GM23338 (cell line): ENCODE measurements around the gene PTMA. TPM values are rescaled to one million over a fixed set of nuclear protein-coding genes. Genes with fewer than 3 reads are reported as not detected.

Source experiments
- ATAC-seq: fragments of 200-7000 bp; cut with Tn5 transposase; 3 replicates; pipeline ENCODE4 v1.9.1; 2020
- DNase-seq: peaks from one replicate; pipeline ENCODE4 v3.0.0-alpha.2; 2015; ENCODE audit warnings: low spot score
- H2AFZ ChIP-seq: fragments of 200-600 bp; sonication (generic); 2 replicates; pipeline ENCODE4 v1.8.0; 2016; ENCODE audit warnings: antibody characterized with exemption, mild to moderate bottlenecking, moderate library complexity
- H3F3A ChIP-seq: fragments of 200-600 bp; sonication (generic); replicated peaks from 2 replicates; pipeline ENCODE4 v1.8.0; 2017; ENCODE audit warnings: antibody characterized with exemption, mixed run types, low read depth
- H3K27ac ChIP-seq: fragments of 200-600 bp; sonication (generic); 2 replicates; pipeline ENCODE4 v1.6.1; 2016; ENCODE audit warnings: low read depth
- H3K27me3 ChIP-seq: fragments of 200-600 bp; sonication (generic); 2 replicates; pipeline ENCODE4 v1.8.0; 2016; ENCODE audit warnings: mild to moderate bottlenecking, mixed run types, moderate library complexity; ENCODE audit not compliant: insufficient read depth
- H3K36me3 ChIP-seq: fragments of 200-600 bp; sonication (generic); 2 replicates; pipeline ENCODE4 v1.8.0; 2016; ENCODE audit warnings: mild to moderate bottlenecking; ENCODE audit not compliant: insufficient read depth
- H3K4me1 ChIP-seq: fragments of 200-600 bp; sonication (generic); 2 replicates; pipeline ENCODE4 v1.8.0; 2016; ENCODE audit warnings: mild to moderate bottlenecking, moderate library complexity; ENCODE audit not compliant: insufficient read depth
- H3K4me2 ChIP-seq: fragments of 200-600 bp; sonication (generic); 2 replicates; pipeline ENCODE4 v1.7.1; 2017; ENCODE audit warnings: mixed run types
- H3K4me3 ChIP-seq: fragments of 200-600 bp; sonication (generic); 2 replicates; pipeline ENCODE4 v1.6.1; 2016; ENCODE audit warnings: mixed run types
- H3K79me2 ChIP-seq: fragments of 200-600 bp; sonication (generic); replicated peaks from 2 replicates; pipeline ENCODE4 v1.8.0; 2017; ENCODE audit warnings: mild to moderate bottlenecking; ENCODE audit not compliant: insufficient read depth
- H3K9me2 ChIP-seq: fragments of 200-600 bp; sonication (generic); 2 replicates; pipeline ENCODE4 v1.8.0; 2017; ENCODE audit not compliant: insufficient read depth
- H4K20me1 ChIP-seq: fragments of 200-600 bp; sonication (generic); replicated peaks from 2 replicates; pipeline ENCODE4 v1.8.0; 2017; ENCODE audit warnings: mild to moderate bottlenecking; ENCODE audit not compliant: insufficient read depth
- H3K27ac Mint-ChIP-seq: 2 replicates; pipeline ENCODE4 v1.8.0; 2020; ENCODE audit warnings: inconsistent platforms, mild to moderate bottlenecking, moderate library complexity, mixed read lengths
- H3K27me3 Mint-ChIP-seq: 3 replicates; pipeline ENCODE4 v1.8.0; 2022; ENCODE audit warnings: low read depth, mild to moderate bottlenecking, moderate library complexity, mixed read lengths, inconsistent platforms; ENCODE audit not compliant: insufficient read depth, poor library complexity
- H3K36me3 Mint-ChIP-seq: 3 replicates; pipeline ENCODE4 v1.8.0; 2021; ENCODE audit warnings: low read depth, mild to moderate bottlenecking, inconsistent platforms, moderate library complexity, mixed read lengths
- H3K4me1 Mint-ChIP-seq: 3 replicates; pipeline ENCODE4 v1.8.0; 2020; ENCODE audit warnings: mild to moderate bottlenecking, inconsistent platforms, mixed read lengths
- H3K4me3 Mint-ChIP-seq: 3 replicates; pipeline ENCODE4 v1.8.0; 2021; ENCODE audit warnings: moderate library complexity, mild to moderate bottlenecking, inconsistent platforms, mixed read lengths
- H3K9me3 Mint-ChIP-seq: 3 replicates; pipeline ENCODE4 v1.8.0; 2020; ENCODE audit warnings: moderate library complexity, mild to moderate bottlenecking, inconsistent platforms, mixed read lengths
- CREB1 ChIP-seq: fragments of 250-450 bp; sonication (Bioruptor Pico); IDR thresholded peaks from 2 replicates; pipeline ENCODE4 v1.5.0; 2020; ENCODE audit warnings: low read depth, mild to moderate bottlenecking, moderate library complexity
- CTCF ChIP-seq, 2 experiments: fragments of 200-600 bp in 1 of 2; sonication (generic) in 1 of 2; conservative IDR thresholded peaks; 2 replicates each; pipeline versions ENCODE4 v1.5.1 to v1.6.1; 2016 to 2017; ENCODE audit warnings: antibody characterized with exemption in 2 of 2, low read depth in 2 of 2, mild to moderate bottlenecking in 2 of 2, moderate library complexity in 1 of 2
- EZH2 ChIP-seq: fragments of 200-600 bp; sonication (generic); IDR thresholded peaks from one replicate; pipeline ENCODE4 v1.8.0; 2017; ENCODE audit warnings: antibody characterized with exemption, mild to moderate bottlenecking, low read depth; ENCODE audit not compliant: unreplicated experiment
- EZH2phosphoT487 ChIP-seq: fragments of 200-600 bp; sonication (generic); IDR thresholded peaks from one replicate; pipeline ENCODE4 v1.8.1; 2018; ENCODE audit warnings: antibody characterized with exemption; ENCODE audit not compliant: unreplicated experiment
- JUNB ChIP-seq: IDR thresholded peaks from one replicate; pipeline ENCODE4 v1.6.1; 2016; ENCODE audit warnings: antibody characterized with exemption; ENCODE audit not compliant: unreplicated experiment
- NANOG ChIP-seq: IDR thresholded peaks from 2 replicates; pipeline ENCODE4 v1.6.1; 2016; ENCODE audit warnings: antibody characterized with exemption, borderline replicate concordance
- POLR2AphosphoS5 ChIP-seq: IDR thresholded peaks from 2 replicates; pipeline ENCODE4 v1.6.1; 2016; ENCODE audit warnings: antibody characterized with exemption, low read depth
- STAT1 ChIP-seq: IDR thresholded peaks from one replicate; pipeline ENCODE4 v1.6.1; 2016; ENCODE audit warnings: antibody characterized with exemption; ENCODE audit not compliant: unreplicated experiment
- ZNF114 ChIP-seq: fragments of 250-450 bp; sonication (Bioruptor Pico); IDR thresholded peaks from 2 replicates; pipeline ENCODE4 v1.5.0; 2020; ENCODE audit warnings: mild to moderate bottlenecking, moderate library complexity
- ZNF331 ChIP-seq: fragments of 250-450 bp; sonication (Bioruptor Pico); IDR thresholded peaks from 2 replicates; pipeline ENCODE4 v1.5.0; 2020; ENCODE audit warnings: low read depth, mild to moderate bottlenecking, moderate library complexity
- polyA plus RNA-seq: library from polyadenylated mRNA; unstranded; fragments of >200 nt; fragmentation: Nextera tagmentation; extraction: Ambion mirVana; gene quantifications from 2 replicates; pipeline ENCODE4 v1.2.1, GENCODE V29; 2016
- total RNA-seq: library from RNA; depleted of rRNA; stranded (reverse); fragments of >200 nt; shearing (Covaris generic); gene quantifications from 2 replicates; pipeline ENCODE4 v1.2.3, GENCODE V29; 2014
- TF ChIP-seq, protein P1 (sequence below): fragments of 250-450 bp; sonication (Bioruptor Pico); IDR thresholded peaks from 2 replicates; pipeline ENCODE4 v1.5.0; 2020; ENCODE audit warnings: mild to moderate bottlenecking, moderate library complexity
- TF ChIP-seq, protein P2 (sequence below): IDR thresholded peaks from one replicate; pipeline ENCODE4 v1.6.1; 2018; ENCODE audit warnings: antibody characterized with exemption; ENCODE audit not compliant: unreplicated experiment
- TF ChIP-seq, protein P3 (sequence below): IDR thresholded peaks from 2 replicates; pipeline ENCODE4 v1.6.1; 2016; ENCODE audit warnings: antibody characterized with exemption

PTMA gene
- total and polyA plus RNA-seq, 2 experiments from 2014 or later: 1,861 to 8,990 TPM

DNA sequence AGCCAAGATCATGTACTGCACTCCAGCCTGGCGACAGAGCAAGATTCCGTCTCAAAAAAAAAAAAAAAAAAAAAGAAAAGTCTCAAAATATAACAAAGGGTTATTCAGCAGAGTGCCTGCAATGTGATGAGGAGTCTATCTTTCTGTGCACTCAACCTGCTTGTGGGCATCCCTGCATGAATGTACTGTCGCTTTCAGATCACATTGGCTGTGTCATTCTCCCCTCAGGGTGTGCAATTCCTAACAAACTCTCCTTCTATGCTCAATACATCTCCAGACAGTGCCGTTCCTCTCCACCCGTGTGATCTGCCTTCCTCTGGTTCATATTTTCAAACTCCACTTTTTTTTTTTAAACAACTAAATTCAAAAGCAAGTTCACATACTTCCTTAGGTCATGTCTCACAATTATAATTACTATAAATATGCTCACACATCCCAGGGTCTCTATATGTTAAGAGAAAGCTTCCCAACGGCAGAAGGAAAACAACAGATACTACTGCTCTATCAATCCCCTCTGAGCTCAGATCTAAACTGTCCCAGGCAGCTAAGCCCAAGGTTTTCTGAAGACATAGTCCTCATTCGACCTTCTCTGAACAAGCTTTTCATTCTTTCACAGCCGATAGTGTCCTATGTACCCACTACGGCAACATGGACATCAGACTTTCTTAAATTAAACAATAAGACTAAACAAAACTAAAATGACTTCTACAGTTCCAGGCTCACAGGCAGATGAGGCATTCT is 35.2 kb downstream of the PTMA start:
- H3K4me1 Mint-ChIP-seq: peaks cover 14% of the 10 kb centered on the region
- no peaks in the 10 kb centered on the region for H3K9me3 Mint-ChIP-seq
- no peaks in the 10 kb centered on the region for H3K79me2 ChIP-seq
- H3F3A ChIP-seq: 0 out of 2 replicates have a peak, but pooled peaks cover 4% of the 10 kb centered on the region
- no peaks in the 10 kb centered on the region for H3K9me2 ChIP-seq
- DNase-seq (no peak), ATAC-seq (no peak)
- no peaks in the 10 kb centered on the region for H4K20me1 ChIP-seq
- H3K27ac ChIP-seq: 0 out of 2 replicates have a peak overlapping the region, but pooled peaks have one; percentile 10
- no peaks in the 10 kb centered on the region; the same call in 2 of the 3 replicates for H3K36me3 Mint-ChIP-seq
- H2AFZ ChIP-seq: no peak overlapping the region
- no peak overlapping the region for H3K4me3 Mint-ChIP-seq
- H3K27ac Mint-ChIP-seq: no peak overlapping the region
- H3K4me2 ChIP-seq: no peak overlapping the region
- H3K4me1 ChIP-seq: peaks cover 6% of the 10 kb centered on the region
- TF ChIP-seq, protein P1, sequence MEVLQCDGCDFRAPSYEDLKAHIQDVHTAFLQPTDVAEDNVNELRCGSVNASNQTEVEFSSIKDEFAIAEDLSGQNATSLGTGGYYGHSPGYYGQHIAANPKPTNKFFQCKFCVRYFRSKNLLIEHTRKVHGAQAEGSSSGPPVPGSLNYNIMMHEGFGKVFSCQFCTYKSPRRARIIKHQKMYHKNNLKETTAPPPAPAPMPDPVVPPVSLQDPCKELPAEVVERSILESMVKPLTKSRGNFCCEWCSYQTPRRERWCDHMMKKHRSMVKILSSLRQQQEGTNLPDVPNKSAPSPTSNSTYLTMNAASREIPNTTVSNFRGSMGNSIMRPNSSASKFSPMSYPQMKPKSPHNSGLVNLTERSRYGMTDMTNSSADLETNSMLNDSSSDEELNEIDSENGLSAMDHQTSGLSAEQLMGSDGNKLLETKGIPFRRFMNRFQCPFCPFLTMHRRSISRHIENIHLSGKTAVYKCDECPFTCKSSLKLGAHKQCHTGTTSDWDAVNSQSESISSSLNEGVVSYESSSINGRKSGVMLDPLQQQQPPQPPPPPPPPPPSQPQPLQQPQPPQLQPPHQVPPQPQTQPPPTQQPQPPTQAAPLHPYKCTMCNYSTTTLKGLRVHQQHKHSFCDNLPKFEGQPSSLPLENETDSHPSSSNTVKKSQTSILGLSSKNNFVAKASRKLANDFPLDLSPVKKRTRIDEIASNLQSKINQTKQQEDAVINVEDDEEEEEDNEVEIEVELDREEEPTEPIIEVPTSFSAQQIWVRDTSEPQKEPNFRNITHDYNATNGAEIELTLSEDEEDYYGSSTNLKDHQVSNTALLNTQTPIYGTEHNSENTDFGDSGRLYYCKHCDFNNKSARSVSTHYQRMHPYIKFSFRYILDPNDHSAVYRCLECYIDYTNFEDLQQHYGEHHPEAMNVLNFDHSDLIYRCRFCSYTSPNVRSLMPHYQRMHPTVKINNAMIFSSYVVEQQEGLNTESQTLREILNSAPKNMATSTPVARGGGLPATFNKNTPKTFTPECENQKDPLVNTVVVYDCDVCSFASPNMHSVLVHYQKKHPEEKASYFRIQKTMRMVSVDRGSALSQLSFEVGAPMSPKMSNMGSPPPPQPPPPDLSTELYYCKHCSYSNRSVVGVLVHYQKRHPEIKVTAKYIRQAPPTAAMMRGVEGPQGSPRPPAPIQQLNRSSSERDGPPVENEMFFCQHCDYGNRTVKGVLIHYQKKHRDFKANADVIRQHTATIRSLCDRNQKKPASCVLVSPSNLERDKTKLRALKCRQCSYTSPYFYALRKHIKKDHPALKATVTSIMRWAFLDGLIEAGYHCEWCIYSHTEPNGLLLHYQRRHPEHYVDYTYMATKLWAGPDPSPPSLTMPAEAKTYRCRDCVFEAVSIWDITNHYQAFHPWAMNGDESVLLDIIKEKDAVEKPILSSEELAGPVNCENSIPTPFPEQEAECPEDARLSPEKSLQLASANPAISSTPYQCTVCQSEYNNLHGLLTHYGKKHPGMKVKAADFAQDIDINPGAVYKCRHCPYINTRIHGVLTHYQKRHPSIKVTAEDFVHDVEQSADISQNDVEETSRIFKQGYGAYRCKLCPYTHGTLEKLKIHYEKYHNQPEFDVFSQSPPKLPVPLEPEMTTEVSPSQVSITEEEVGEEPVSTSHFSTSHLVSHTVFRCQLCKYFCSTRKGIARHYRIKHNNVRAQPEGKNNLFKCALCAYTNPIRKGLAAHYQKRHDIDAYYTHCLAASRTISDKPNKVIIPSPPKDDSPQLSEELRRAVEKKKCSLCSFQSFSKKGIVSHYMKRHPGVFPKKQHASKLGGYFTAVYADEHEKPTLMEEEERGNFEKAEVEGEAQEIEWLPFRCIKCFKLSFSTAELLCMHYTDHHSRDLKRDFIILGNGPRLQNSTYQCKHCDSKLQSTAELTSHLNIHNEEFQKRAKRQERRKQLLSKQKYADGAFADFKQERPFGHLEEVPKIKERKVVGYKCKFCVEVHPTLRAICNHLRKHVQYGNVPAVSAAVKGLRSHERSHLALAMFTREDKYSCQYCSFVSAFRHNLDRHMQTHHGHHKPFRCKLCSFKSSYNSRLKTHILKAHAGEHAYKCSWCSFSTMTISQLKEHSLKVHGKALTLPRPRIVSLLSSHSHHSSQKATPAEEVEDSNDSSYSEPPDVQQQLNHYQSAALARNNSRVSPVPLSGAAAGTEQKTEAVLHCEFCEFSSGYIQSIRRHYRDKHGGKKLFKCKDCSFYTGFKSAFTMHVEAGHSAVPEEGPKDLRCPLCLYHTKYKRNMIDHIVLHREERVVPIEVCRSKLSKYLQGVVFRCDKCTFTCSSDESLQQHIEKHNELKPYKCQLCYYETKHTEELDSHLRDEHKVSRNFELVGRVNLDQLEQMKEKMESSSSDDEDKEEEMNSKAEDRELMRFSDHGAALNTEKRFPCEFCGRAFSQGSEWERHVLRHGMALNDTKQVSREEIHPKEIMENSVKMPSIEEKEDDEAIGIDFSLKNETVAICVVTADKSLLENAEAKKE (CRISPR knock-in tag): no peak
- no peak for TF ChIP-seq ZNF114
- no peak for TF ChIP-seq CREB1 (CRISPR knock-in tag)
- TF ChIP-seq, protein P2, sequence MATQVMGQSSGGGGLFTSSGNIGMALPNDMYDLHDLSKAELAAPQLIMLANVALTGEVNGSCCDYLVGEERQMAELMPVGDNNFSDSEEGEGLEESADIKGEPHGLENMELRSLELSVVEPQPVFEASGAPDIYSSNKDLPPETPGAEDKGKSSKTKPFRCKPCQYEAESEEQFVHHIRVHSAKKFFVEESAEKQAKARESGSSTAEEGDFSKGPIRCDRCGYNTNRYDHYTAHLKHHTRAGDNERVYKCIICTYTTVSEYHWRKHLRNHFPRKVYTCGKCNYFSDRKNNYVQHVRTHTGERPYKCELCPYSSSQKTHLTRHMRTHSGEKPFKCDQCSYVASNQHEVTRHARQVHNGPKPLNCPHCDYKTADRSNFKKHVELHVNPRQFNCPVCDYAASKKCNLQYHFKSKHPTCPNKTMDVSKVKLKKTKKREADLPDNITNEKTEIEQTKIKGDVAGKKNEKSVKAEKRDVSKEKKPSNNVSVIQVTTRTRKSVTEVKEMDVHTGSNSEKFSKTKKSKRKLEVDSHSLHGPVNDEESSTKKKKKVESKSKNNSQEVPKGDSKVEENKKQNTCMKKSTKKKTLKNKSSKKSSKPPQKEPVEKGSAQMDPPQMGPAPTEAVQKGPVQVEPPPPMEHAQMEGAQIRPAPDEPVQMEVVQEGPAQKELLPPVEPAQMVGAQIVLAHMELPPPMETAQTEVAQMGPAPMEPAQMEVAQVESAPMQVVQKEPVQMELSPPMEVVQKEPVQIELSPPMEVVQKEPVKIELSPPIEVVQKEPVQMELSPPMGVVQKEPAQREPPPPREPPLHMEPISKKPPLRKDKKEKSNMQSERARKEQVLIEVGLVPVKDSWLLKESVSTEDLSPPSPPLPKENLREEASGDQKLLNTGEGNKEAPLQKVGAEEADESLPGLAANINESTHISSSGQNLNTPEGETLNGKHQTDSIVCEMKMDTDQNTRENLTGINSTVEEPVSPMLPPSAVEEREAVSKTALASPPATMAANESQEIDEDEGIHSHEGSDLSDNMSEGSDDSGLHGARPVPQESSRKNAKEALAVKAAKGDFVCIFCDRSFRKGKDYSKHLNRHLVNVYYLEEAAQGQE: no peak
- no peak for TF ChIP-seq ZNF331
- TF ChIP-seq NANOG: no peak
- TF ChIP-seq EZH2phosphoT487: no peak
- no peak for TF ChIP-seq POLR2AphosphoS5
- TF ChIP-seq CTCF (conservative IDR thresholded peaks at IDR 0.05; ENCODE audit: low read depth in 2 of 2): no peak
- no peak for TF ChIP-seq JUNB
- TF ChIP-seq EZH2: no peak
- no peak for TF ChIP-seq STAT1
- TF ChIP-seq, protein P3, sequence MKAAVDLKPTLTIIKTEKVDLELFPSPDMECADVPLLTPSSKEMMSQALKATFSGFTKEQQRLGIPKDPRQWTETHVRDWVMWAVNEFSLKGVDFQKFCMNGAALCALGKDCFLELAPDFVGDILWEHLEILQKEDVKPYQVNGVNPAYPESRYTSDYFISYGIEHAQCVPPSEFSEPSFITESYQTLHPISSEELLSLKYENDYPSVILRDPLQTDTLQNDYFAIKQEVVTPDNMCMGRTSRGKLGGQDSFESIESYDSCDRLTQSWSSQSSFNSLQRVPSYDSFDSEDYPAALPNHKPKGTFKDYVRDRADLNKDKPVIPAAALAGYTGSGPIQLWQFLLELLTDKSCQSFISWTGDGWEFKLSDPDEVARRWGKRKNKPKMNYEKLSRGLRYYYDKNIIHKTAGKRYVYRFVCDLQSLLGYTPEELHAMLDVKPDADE: no peak
- H3K4me3 ChIP-seq: no peak overlapping the region
- H3K27me3 Mint-ChIP-seq: peaks cover 5% of the 10 kb centered on the region
- no peaks in the 10 kb centered on the region for H3K36me3 ChIP-seq
- no peaks in the 10 kb centered on the region for H3K27me3 ChIP-seq
